Endodermal cell (in vitro differentiated cells): ENCODE data around the gene CNTFR. TPM values are rescaled to one million over a fixed set of nuclear protein-coding genes. Genes with fewer than 3 reads are reported as not detected.
A peak's percentile ranks its signal among the peaks of the same experiment; 100 is the strongest.

Experiments used
- DNase-seq: peaks from one replicate; pipeline ENCODE4 v3.0.0-alpha.2; 2017
- H3K27ac ChIP-seq: 2 replicates; pipeline ENCODE4 v1.5.1; 2013; ENCODE audit warnings: mild to moderate bottlenecking, low read depth, low read length, moderate library complexity
- H3K27me3 ChIP-seq: 2 replicates; pipeline ENCODE4 v1.6.1; 2013; ENCODE audit warnings: mild to moderate bottlenecking, low read length, moderate library complexity; ENCODE audit not compliant: insufficient read depth, control insufficient read depth, poor library complexity, severe bottlenecking
- H3K36me3 ChIP-seq: 2 replicates; pipeline ENCODE4 v1.7.0; 2013; ENCODE audit warnings: mild to moderate bottlenecking, low read length, moderate library complexity; ENCODE audit not compliant: control insufficient read depth, insufficient read depth
- H3K4me1 ChIP-seq: one replicate; pipeline ENCODE4 v1.7.0; 2013; ENCODE audit warnings: low read length; ENCODE audit not compliant: control insufficient read depth, insufficient read depth
- H3K4me3 ChIP-seq: 2 replicates; pipeline ENCODE4 v1.5.1; 2013; ENCODE audit warnings: mild to moderate bottlenecking, low read length, moderate library complexity
- H3K9ac ChIP-seq: 2 replicates; pipeline ENCODE4 v1.6.1; 2013; ENCODE audit warnings: mild to moderate bottlenecking, low read length, moderate library complexity; ENCODE audit not compliant: poor library complexity, severe bottlenecking; ENCODE audit errors: extremely low read depth
- H3K9me3 ChIP-seq: 2 replicates; pipeline ENCODE4 v1.6.1; 2013; ENCODE audit warnings: mild to moderate bottlenecking, low read length, moderate library complexity; ENCODE audit not compliant: control insufficient read depth
- H3K27ac Mint-ChIP-seq: 2 replicates; pipeline ENCODE4 v1.8.0; 2020; ENCODE audit warnings: mixed read lengths
- H3K27me3 Mint-ChIP-seq: 2 replicates; pipeline ENCODE4 v1.8.0; 2021; ENCODE audit warnings: mild to moderate bottlenecking, mixed read lengths; ENCODE audit not compliant: insufficient read depth
- H3K36me3 Mint-ChIP-seq: 2 replicates; pipeline ENCODE4 v1.8.0; 2020; ENCODE audit warnings: low read depth, mixed read lengths
- H3K4me1 Mint-ChIP-seq: 2 replicates; pipeline ENCODE4 v1.8.0; 2020; ENCODE audit warnings: mixed read lengths
- H3K4me3 Mint-ChIP-seq: 2 replicates; pipeline ENCODE4 v1.8.0; 2020; ENCODE audit warnings: mild to moderate bottlenecking, moderate library complexity, mixed read lengths
- H3K9me3 Mint-ChIP-seq: 2 replicates; pipeline ENCODE4 v1.8.0; 2020; ENCODE audit warnings: mild to moderate bottlenecking, mixed read lengths
- CTCF ChIP-seq: fragments of 200-600 bp; sonication (generic); conservative IDR thresholded peaks from 2 replicates; pipeline ENCODE4 v1.5.0; 2021; ENCODE audit warnings: antibody characterized with exemption, mild to moderate bottlenecking
- WGBS, 2 experiments: methylation state at CpG; one replicate each; pipeline versions ENCODE4 v1.1.5 to v1.1.7; 2013; ENCODE audit warnings: missing lambda C conversion rate in 2 of 2, mixed read lengths in 1 of 2; ENCODE audit not compliant: insufficient coverage in 1 of 2, insufficient read length in 1 of 2; 5-methylcytosine and 5-hydroxymethylcytosine counted together
- total RNA-seq, 2 donors: library from RNA; stranded (reverse); fragmentation: NEBNext Ultra II Directional in 1 of 2; extraction: Animal tissue kit (Norgen Biotek cat#: 25700) in 1 of 2; gene quantifications; 2 replicates in 1 of 2; 3 replicates in 1 of 2; pipeline ENCODE4 v1.2.1, GENCODE V29; 2021

CNTFR gene
- total RNA-seq, 2 donors from 2014 or later: 0.53 to 1.6 TPM

- H3K36me3 ChIP-seq: no peaks in the 10 kb centered on the region
- no peaks in the 10 kb centered on the region for H3K9me3 ChIP-seq
- Mint-ChIP-seq H3K4me1 (peaks cover 9% of the 10 kb centered on the region), H3K27me3 (peaks cover 6% of the 10 kb centered on the region), H3K36me3 (no peaks in the 10 kb centered on the region), H3K4me3 (no peak overlapping the region), H3K9me3 (no peaks in the 10 kb centered on the region), H3K27ac (no peak overlapping the region)
- no peaks in the 10 kb centered on the region for H3K27me3 ChIP-seq
- peaks cover 6% of the 10 kb centered on the region for H3K4me1 ChIP-seq
- no peak overlapping the region for H3K4me3 ChIP-seq
- WGBS, 2 experiments: 91 to 96% methylated on average over 15 to 23 of the region's 23 CpGs
- peak overlapping the region; percentile 44 for H3K27ac ChIP-seq
- TF ChIP-seq CTCF: no peak
- DNase-seq: peak; percentile 44
- no peak overlapping the region for H3K9ac ChIP-seq
These were observed 34.5 kb downstream of the CNTFR start for GRCh38 chr9:34555002-34555348.

DNA sequence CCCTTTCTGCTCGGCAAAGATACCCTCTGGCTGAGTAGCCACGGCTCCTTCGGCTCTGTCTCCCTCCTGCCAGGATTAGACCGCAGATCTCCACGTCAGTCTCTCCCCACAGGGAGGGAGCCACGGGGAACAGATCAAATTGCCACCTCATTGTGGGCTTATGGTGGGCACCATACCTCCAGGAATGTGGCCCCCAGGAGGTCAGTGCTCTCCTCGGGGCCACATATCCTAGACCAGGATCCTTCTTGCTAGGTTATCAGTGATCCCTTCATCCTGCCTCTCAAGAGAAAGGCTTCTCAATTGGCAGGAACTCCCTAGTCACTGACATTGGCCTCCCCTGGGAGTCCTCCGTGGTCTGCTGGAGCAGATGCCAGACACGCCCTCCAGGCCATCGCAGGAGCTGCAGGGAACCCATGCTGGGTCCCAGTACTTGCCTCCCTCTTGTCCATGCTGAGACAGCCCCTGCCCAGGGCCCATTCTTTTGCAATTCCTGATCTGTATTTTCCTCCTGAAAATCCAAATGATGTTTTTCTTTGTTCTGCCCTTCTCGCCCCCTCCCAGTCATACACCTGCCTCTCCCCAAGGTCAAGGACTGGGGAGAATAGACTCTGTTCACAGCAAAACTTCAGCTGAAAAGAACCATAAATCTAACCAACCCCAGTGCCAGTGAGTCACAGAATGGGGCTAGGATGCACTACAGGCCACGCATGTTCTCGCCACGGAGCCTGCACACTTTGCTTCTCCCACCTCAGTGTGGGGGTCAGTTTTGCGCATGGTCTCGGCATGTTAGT is 35.1 kb downstream of the CNTFR start:
- H3K9ac ChIP-seq: no peak overlapping the region
- H3K27ac ChIP-seq: peak overlapping the region; percentile 44
- H3K9me3 ChIP-seq: no peaks in the 10 kb centered on the region
- Mint-ChIP-seq H3K27ac (no peak overlapping the region), H3K4me3 (no peak overlapping the region), H3K9me3 (no peaks in the 10 kb centered on the region), H3K36me3 (no peaks in the 10 kb centered on the region), H3K4me1 (peaks cover 8% of the 10 kb centered on the region), H3K27me3 (peaks cover 6% of the 10 kb centered on the region)
- no peak overlapping the region for H3K4me3 ChIP-seq
- no peak for TF ChIP-seq CTCF
- peaks cover 2% of the 10 kb centered on the region for H3K4me1 ChIP-seq
- H3K27me3 ChIP-seq: no peaks in the 10 kb centered on the region
- WGBS, 2 experiments: 78 to 87% methylated on average over 16 of the region's 16 CpGs
- H3K36me3 ChIP-seq: no peaks in the 10 kb centered on the region
- peak; percentile 77 for DNase-seq

DNA sequence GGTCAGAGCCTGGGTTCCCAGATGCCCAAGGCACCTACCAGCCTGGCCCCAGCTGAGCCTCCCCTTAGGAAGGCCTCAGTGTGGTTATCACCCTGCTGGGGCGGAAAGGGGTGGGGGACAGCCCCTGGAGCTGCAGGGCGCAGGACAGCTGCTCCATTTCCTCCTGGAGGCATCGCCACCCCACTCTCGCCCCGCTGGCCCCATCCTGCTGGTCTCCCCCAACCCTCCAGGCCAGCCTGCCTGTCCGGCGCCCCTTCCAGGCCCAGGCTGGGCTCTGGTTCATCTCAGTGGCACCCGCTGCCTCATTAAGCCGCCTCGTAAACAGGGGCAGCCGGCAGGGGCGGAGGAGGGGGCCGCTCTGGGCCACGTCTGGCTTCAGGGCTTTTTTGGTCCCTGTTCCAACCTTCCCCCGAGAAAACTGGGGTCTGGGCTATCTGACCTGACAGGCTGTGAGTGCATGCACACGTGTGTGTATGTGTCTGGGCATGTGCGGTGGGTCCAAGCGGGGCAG is 36.0 kb downstream of the CNTFR start:
- Mint-ChIP-seq H3K27me3 (peaks cover 6% of the 10 kb centered on the region), H3K27ac (no peak overlapping the region), H3K4me3 (no peak overlapping the region), H3K4me1 (peaks cover 8% of the 10 kb centered on the region), H3K36me3 (no peaks in the 10 kb centered on the region), H3K9me3 (no peaks in the 10 kb centered on the region)
- no peak overlapping the region for H3K4me3 ChIP-seq
- TF ChIP-seq CTCF: no peak
- peaks cover 2% of the 10 kb centered on the region for H3K4me1 ChIP-seq
- no peaks in the 10 kb centered on the region for H3K27me3 ChIP-seq
- DNase-seq: peak; percentile 41
- H3K9ac ChIP-seq: no peak overlapping the region
- H3K36me3 ChIP-seq: no peaks in the 10 kb centered on the region
- WGBS, 2 experiments: 89 to 99% methylated on average over 10 to 18 of the region's 18 CpGs
- no peaks in the 10 kb centered on the region for H3K9me3 ChIP-seq
- peak overlapping the region; percentile 44 for H3K27ac ChIP-seq
